ENCODE measurements around the gene ITGA7. TPM values are rescaled to one million over a fixed set of nuclear protein-coding genes. Genes with fewer than 3 reads are reported as not detected.

ITGA7 gene
- total RNA-seq, 3 donors from 2014 or later, result 20.5 to 190 (median 33.1) TPM

- no peak for TF ChIP-seq POLR2AphosphoS5 (IDR thresholded peaks at IDR 0.05)
- TF ChIP-seq, protein P1, sequence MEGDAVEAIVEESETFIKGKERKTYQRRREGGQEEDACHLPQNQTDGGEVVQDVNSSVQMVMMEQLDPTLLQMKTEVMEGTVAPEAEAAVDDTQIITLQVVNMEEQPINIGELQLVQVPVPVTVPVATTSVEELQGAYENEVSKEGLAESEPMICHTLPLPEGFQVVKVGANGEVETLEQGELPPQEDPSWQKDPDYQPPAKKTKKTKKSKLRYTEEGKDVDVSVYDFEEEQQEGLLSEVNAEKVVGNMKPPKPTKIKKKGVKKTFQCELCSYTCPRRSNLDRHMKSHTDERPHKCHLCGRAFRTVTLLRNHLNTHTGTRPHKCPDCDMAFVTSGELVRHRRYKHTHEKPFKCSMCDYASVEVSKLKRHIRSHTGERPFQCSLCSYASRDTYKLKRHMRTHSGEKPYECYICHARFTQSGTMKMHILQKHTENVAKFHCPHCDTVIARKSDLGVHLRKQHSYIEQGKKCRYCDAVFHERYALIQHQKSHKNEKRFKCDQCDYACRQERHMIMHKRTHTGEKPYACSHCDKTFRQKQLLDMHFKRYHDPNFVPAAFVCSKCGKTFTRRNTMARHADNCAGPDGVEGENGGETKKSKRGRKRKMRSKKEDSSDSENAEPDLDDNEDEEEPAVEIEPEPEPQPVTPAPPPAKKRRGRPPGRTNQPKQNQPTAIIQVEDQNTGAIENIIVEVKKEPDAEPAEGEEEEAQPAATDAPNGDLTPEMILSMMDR (IDR thresholded peaks at IDR 0.05), result no peak
- no peak for TF ChIP-seq POLR2A (IDR thresholded peaks at IDR 0.05)
- H3K9me3 ChIP-seq, result no peaks in the 10 kb centered on the region
- no peak for DNase-seq (ENCODE audit: low spot score in 2 of 2)
- H3K27ac ChIP-seq, result no peak overlapping the region
- no peaks in the 10 kb centered on the region for H3K27me3 ChIP-seq
- H3K4me3 ChIP-seq, result no peak overlapping the region
- H3K36me3 ChIP-seq, result no peaks in the 10 kb centered on the region
- intact Hi-C loops (cut with DNase I; ENCODE audit: low total_unique reads), result no loop called here
- H3K4me1 ChIP-seq, result no peaks in the 10 kb centered on the region
Observed at GRCh38 chr12:55647027-55647426, 60.7 kb downstream of the ITGA7 start.

DNA sequence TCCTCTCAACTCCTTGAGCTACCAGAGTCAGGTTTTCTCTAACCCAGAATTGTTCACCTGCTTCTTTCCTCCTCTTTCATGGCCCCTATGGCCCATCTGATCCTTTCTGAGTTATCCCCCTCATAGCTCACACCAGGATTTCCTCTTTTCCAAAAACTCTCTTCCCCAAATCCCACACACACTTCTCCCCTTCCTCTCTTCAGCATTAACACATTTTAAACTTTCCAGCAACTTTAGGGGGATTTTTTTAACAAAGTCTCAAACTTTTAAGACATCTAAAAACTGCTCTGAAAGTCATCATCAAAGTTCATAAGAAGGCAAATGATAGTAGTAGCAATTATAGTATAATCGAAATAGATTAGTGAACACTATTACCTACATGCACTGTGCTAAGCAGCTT lies 63.1 kb downstream of the ITGA7 start:
- intact Hi-C loops (cut with DNase I; ENCODE audit: low total_unique reads), result no loop called here
- no peaks in the 10 kb centered on the region for H3K9me3 ChIP-seq
- H3K27ac ChIP-seq, result no peak overlapping the region

DNA sequence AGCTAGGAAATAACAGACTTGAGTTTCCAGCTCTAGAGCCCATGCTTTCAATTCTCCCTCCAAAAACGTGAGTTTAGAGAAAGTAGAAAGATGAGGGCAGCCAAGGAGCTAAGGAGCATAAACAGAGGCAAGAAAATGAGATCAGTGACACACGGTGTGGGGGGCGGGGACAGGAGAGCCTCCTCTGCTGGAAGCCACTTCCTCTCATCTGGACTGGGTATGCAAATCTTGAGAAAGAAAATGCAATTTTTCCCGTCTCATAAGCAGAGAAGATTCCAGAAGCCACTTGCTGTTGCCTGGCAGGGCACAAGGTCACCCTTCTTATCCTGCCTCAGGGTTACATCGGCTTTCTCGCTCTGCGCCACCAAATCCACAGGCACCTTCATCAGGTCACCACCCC lies 65.0 kb downstream of the ITGA7 start:
- intact Hi-C loops (cut with DNase I; ENCODE audit: low total_unique reads), result no loop called here
- TF ChIP-seq POLR2A (IDR thresholded peaks at IDR 0.05) (no peak), POLR2AphosphoS5 (IDR thresholded peaks at IDR 0.05) (no peak)
- TF ChIP-seq, protein P1 (IDR thresholded peaks at IDR 0.05), result no peak
- DNase-seq (ENCODE audit: low spot score in 2 of 2), result no peak
- Histone ChIP-seq H3K27ac (no peak overlapping the region), H3K4me1 (no peaks in the 10 kb centered on the region), H3K27me3 (no peaks in the 10 kb centered on the region), H3K4me3 (no peak overlapping the region), H3K9me3 (no peaks in the 10 kb centered on the region), H3K36me3 (no peaks in the 10 kb centered on the region)

More for the DNA sequence above, 63.1 kb downstream of the ITGA7 start:
- no peaks in the 10 kb centered on the region for H3K4me1 ChIP-seq
- H3K4me3 ChIP-seq, result no peak overlapping the region
- TF ChIP-seq POLR2AphosphoS5 (IDR thresholded peaks at IDR 0.05) (no peak), POLR2A (IDR thresholded peaks at IDR 0.05) (no peak)
- TF ChIP-seq, protein P1 (IDR thresholded peaks at IDR 0.05), result no peak
- no peak for DNase-seq (ENCODE audit: low spot score in 2 of 2)
- H3K36me3 ChIP-seq, result no peaks in the 10 kb centered on the region
- no peaks in the 10 kb centered on the region for H3K27me3 ChIP-seq

DNA sequence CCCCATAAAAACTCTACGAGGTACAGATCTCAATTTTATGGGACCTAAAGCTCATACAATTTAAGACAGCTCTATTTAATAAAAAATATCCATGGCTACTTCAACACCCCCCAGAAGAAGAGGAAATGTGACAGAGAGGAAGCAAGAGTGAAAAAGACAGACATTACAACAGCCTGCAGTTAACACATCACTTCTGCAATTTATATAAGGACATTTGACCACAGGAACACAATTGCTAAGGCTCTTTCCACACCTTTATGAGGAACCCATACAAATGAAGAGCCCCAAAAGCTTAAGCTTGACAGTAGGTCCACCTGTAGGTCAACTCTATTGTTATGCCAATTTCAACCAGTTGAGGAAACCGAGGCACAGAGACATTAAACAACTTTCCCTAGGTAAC lies 65.4 kb downstream of the ITGA7 start:
- H3K4me1 ChIP-seq, result no peaks in the 10 kb centered on the region
- no peaks in the 10 kb centered on the region for H3K27me3 ChIP-seq
- no peak for TF ChIP-seq POLR2AphosphoS5 (IDR thresholded peaks at IDR 0.05)
- no peak for TF ChIP-seq POLR2A (IDR thresholded peaks at IDR 0.05)
- TF ChIP-seq, protein P1 (IDR thresholded peaks at IDR 0.05), result no peak
- no peak overlapping the region for H3K27ac ChIP-seq
- no peaks in the 10 kb centered on the region for H3K9me3 ChIP-seq
- no peaks in the 10 kb centered on the region for H3K36me3 ChIP-seq
- intact Hi-C loops (cut with DNase I; ENCODE audit: low total_unique reads), result no loop called here
- DNase-seq (ENCODE audit: low spot score in 2 of 2), result no peak
- H3K4me3 ChIP-seq, result no peak overlapping the region

GRCh38 chr12:55641595-55641994 lies 66.1 kb downstream of the ITGA7 start:
- H3K4me1 ChIP-seq, result no peaks in the 10 kb centered on the region
- no peaks in the 10 kb centered on the region for H3K36me3 ChIP-seq
- DNase-seq (ENCODE audit: low spot score in 2 of 2), result no peak
- H3K27me3 ChIP-seq, result no peaks in the 10 kb centered on the region
- no peak overlapping the region for H3K27ac ChIP-seq
- no peak overlapping the region for H3K4me3 ChIP-seq
- H3K9me3 ChIP-seq, result no peaks in the 10 kb centered on the region
- TF ChIP-seq, protein P1 (IDR thresholded peaks at IDR 0.05), result no peak
- no peak for TF ChIP-seq POLR2A (IDR thresholded peaks at IDR 0.05)
- no peak for TF ChIP-seq POLR2AphosphoS5 (IDR thresholded peaks at IDR 0.05)
- intact Hi-C loops (cut with DNase I; ENCODE audit: low total_unique reads), result no loop called here
